ENCODE data around the gene TMEM201.

DNA sequence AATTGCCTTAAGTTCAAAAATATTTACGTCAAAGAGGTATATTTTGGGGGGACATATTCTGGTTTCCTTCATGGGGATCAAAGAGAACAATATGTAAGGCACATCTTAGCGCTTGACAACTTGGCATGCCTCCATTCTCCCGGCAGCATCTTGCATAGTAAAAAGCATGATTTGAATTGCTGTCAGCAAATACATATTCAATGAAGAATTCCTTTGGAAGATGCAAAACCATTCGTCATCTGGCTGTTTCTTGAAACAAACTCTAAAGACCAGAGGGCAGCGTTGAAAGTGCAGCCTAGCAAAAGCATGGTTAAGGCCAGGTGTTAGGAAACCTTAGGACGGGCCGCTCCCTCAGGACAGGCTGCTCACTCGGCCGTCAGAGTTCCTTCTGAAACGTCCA is 59.5 kb downstream of the TMEM201 start:
- TF ChIP-seq POLR2A (IDR thresholded peaks at IDR 0.05; ENCODE audit: low read length): no peak
- no peak for TF ChIP-seq GATA1 (IDR thresholded peaks at IDR 0.05; ENCODE audit: low read depth, low read length)
